Thymus (tissue), 11 donors: ENCODE data around the gene CAND1. TPM values are rescaled to one million over a fixed set of nuclear protein-coding genes. Genes with fewer than 3 reads are reported as not detected.

Experiments used
- DNase-seq, 9 donors: peaks; one replicate each; pipeline ENCODE4 v3.0.0-alpha.2; 2013; ENCODE audit warnings: low spot score in 9 of 9, low read depth in 6 of 9, missing footprints in 1 of 9
- H3K27ac ChIP-seq, 2 donors: one replicate each; pipeline ENCODE4 v1.5.1; 2013; ENCODE audit warnings: control low read depth in 1 of 2, low read depth in 1 of 2, low read length in 1 of 2, mild to moderate bottlenecking in 1 of 2, moderate library complexity in 1 of 2
- H3K27me3 ChIP-seq, 2 donors: one replicate each; pipeline ENCODE4 v1.5.1; 2013; ENCODE audit warnings: low read length in 1 of 2; ENCODE audit not compliant: control insufficient read depth in 2 of 2, insufficient read depth in 1 of 2
- H3K36me3 ChIP-seq, 2 donors: one replicate each; pipeline ENCODE4 v1.5.1; 2013; ENCODE audit warnings: low read length in 1 of 2, mild to moderate bottlenecking in 1 of 2, moderate library complexity in 1 of 2; ENCODE audit not compliant: control insufficient read depth in 2 of 2, insufficient read depth in 2 of 2
- H3K4me1 ChIP-seq, 2 donors: one replicate each; pipeline ENCODE4 v1.5.1; 2013; ENCODE audit warnings: low read length in 2 of 2; ENCODE audit not compliant: control insufficient read depth in 2 of 2, insufficient read depth in 2 of 2
- H3K4me3 ChIP-seq, 2 donors: one replicate each; pipeline ENCODE4 v1.5.1; 2013; ENCODE audit warnings: low read length in 2 of 2, control low read depth in 1 of 2, mild to moderate bottlenecking in 1 of 2
- H3K9me3 ChIP-seq, 2 donors: one replicate each; pipeline ENCODE4 v1.5.1; 2013; ENCODE audit warnings: low read length in 1 of 2, mild to moderate bottlenecking in 1 of 2; ENCODE audit not compliant: control insufficient read depth in 2 of 2, insufficient read depth in 1 of 2
- WGBS: extraction: QIAGEN DNeasy Blood & Tissue Kit; methylation state at CpG from one replicate; pipeline ENCODE4 v1.1.7; 2013; 5-methylcytosine and 5-hydroxymethylcytosine counted together
- polyA plus RNA-seq: library from polyadenylated mRNA; stranded (reverse); fragments of 200-250 nt; gene quantifications from one replicate; pipeline ENCODE4 v1.2.3, GENCODE V29; 2013
- total RNA-seq: library from RNA; stranded (reverse); fragments of 120-200 nt; gene quantifications from one replicate; pipeline ENCODE4 v1.2.4, GENCODE V29; 2013
- donor health status: healthy.

CAND1 gene
- total and polyA plus RNA-seq, 2 donors, result 43.3 to 98.4 TPM

- 96% methylated on average over 7 of the region's 7 CpGs for WGBS
- Histone ChIP-seq H3K4me1 (peaks cover 0 to 4% of the 10 kb centered on the region in 2 donors), H3K27me3 (no peaks in the 10 kb centered on the region), H3K9me3 (no peaks in the 10 kb centered on the region), H3K4me3 (no peak overlapping the region), H3K36me3 (no peaks in the 10 kb centered on the region), H3K27ac (no peak overlapping the region)
- DNase-seq, result no peak
These were observed 88.4 kb downstream of the CAND1 start for GRCh38 chr12:67357376-67358125.

- H3K9me3 ChIP-seq, result no peaks in the 10 kb centered on the region
- H3K4me3 ChIP-seq, result no peak overlapping the region
- H3K27me3 ChIP-seq, result no peaks in the 10 kb centered on the region
- DNase-seq, result peak in 2 of 9 donors; percentile 16 to 26
- H3K4me1 ChIP-seq, result peaks cover 0 to 4% of the 10 kb centered on the region in 2 donors
- 31% methylated on average over 4 of the region's 4 CpGs for WGBS
- no peaks in the 10 kb centered on the region for H3K36me3 ChIP-seq
- H3K27ac ChIP-seq, result no peak overlapping the region
These were observed 89.7 kb downstream of the CAND1 start for GRCh38 chr12:67358781-67359338.

- WGBS, result 82% methylated on average over 6 of the region's 6 CpGs
- DNase-seq, result no peak
- H3K4me1 ChIP-seq, result peaks cover 0 to 4% of the 10 kb centered on the region in 2 donors
- H3K9me3 ChIP-seq, result no peaks in the 10 kb centered on the region
- no peaks in the 10 kb centered on the region for H3K27me3 ChIP-seq
- H3K27ac ChIP-seq, result no peak overlapping the region
- H3K36me3 ChIP-seq, result no peaks in the 10 kb centered on the region
- H3K4me3 ChIP-seq, result no peak overlapping the region
These were observed 93.4 kb downstream of the CAND1 start for GRCh38 chr12:67362526-67362925.

GRCh38 chr12:67364228-67364627 is 95.1 kb downstream of the CAND1 start:
- Histone ChIP-seq H3K9me3 (no peaks in the 10 kb centered on the region), H3K27ac (no peak overlapping the region), H3K36me3 (no peaks in the 10 kb centered on the region), H3K4me3 (no peak overlapping the region), H3K27me3 (no peaks in the 10 kb centered on the region), H3K4me1 (no peaks in the 10 kb centered on the region)
- DNase-seq, result no peak

GRCh38 chr12:67365131-67365530 is 96.0 kb downstream of the CAND1 start:
- Histone ChIP-seq H3K36me3 (no peaks in the 10 kb centered on the region), H3K4me3 (no peak overlapping the region), H3K9me3 (no peaks in the 10 kb centered on the region), H3K4me1 (no peaks in the 10 kb centered on the region), H3K27me3 (no peaks in the 10 kb centered on the region), H3K27ac (no peak overlapping the region)
- DNase-seq, result no peak

GRCh38 chr12:67367843-67368242 is 98.7 kb downstream of the CAND1 start:
- Histone ChIP-seq H3K27me3 (no peaks in the 10 kb centered on the region), H3K9me3 (no peaks in the 10 kb centered on the region), H3K27ac (no peak overlapping the region), H3K4me3 (no peak overlapping the region), H3K36me3 (no peaks in the 10 kb centered on the region), H3K4me1 (no peaks in the 10 kb centered on the region)
- DNase-seq, result no peak
- WGBS, result 92% methylated on average over 1 of the region's 1 CpG
